Measurements from ENCODE around the gene COX7A2.

COX7A2 gene

GRCh38 chr6:75262716-75263400 is 19.3 kb upstream of the COX7A2 start:
- DNase-seq (ENCODE audit: low read depth in 2 of 2) = no peak
- H3K4me3 ChIP-seq (replicated peaks in 1 of 2; ENCODE audit: low read depth in 2 of 2, low read length in 2 of 2) = no peak overlapping the region
- no peak for TF ChIP-seq CTCF (IDR thresholded peaks at IDR 0.05; ENCODE audit: low read depth, low read length)

GRCh38 chr6:75261299-75261698 is 17.7 kb upstream of the COX7A2 start:
- no peak for DNase-seq (ENCODE audit: low read depth in 2 of 2)

DNA sequence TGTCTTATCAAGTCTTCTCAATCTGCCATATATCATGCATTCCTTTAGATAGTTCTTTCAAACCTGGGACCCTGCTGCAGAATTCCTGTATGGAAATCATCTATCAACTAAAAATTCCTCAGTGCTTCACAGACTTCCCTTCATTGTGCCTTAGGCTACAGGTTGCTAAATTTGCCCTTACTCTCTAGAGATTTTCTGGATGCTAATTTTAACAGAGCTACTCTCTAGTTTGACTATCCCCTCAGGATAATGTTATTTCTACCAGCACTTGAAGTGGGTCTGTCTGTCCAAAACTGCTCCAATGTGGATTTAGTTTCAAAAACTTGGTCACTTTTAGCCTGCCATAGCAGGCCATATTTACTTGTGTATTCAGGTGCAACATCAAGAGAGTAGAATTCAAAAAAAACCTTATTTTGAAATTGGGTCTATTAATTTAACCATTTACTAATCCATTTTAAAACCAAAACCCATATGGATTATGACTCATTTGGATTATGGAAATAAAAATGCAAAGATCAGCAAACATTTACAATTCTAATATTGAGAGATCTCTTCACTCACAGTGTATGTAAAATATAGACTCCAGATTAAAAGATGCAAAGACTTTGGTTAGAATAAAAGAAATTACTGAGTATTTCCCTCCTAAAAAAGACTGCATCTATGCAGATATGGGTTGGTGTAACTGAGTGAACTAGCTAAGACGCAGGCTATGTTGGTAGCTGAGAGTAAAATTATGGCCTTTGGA is 13.9 kb upstream of the COX7A2 start:
- H3K4me3 ChIP-seq (replicated peaks in 1 of 2; ENCODE audit: low read depth in 2 of 2, low read length in 2 of 2) = no peak overlapping the region
- no peak for DNase-seq (ENCODE audit: low read depth in 2 of 2)
- no peak for TF ChIP-seq CTCF (IDR thresholded peaks at IDR 0.05; ENCODE audit: low read depth, low read length)

More at GRCh38 chr6:75261299-75261698, 17.7 kb upstream of the COX7A2 start:
- no peak for TF ChIP-seq CTCF (IDR thresholded peaks at IDR 0.05; ENCODE audit: low read depth, low read length)
- no peak overlapping the region for H3K4me3 ChIP-seq (replicated peaks in 1 of 2; ENCODE audit: low read depth in 2 of 2, low read length in 2 of 2)

GRCh38 chr6:75250552-75250951 is 7.0 kb upstream of the COX7A2 start:
- no peak for TF ChIP-seq CTCF (IDR thresholded peaks at IDR 0.05; ENCODE audit: low read depth, low read length)
- DNase-seq (ENCODE audit: low read depth in 2 of 2) = no peak
- H3K4me3 ChIP-seq (replicated peaks in 1 of 2; ENCODE audit: low read depth in 2 of 2, low read length in 2 of 2) = no peak overlapping the region

DNA sequence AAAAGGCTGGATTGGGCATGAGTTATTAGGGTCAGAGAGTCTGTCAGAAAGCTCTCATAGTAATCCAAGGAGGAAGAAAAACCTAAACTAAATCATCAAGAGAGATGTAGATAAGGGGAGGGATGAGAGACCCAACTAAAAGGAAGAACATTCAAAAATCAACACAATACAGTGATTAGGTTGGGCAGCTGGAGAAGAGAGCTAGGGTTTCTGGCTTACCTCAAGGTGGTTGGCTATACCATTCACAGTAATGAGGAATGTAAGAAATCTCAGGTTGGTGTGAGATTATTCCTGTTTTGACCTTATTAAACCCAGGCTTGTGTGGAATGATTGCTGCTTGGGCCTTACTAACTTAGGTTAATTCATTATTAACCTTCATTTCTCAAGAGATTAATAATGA is 6.2 kb upstream of the COX7A2 start:
- H3K4me3 ChIP-seq (replicated peaks in 1 of 2; ENCODE audit: low read depth in 2 of 2, low read length in 2 of 2) = no peak overlapping the region
- DNase-seq (ENCODE audit: low read depth in 2 of 2) = no peak
- TF ChIP-seq CTCF (IDR thresholded peaks at IDR 0.05; ENCODE audit: low read depth, low read length) = no peak

GRCh38 chr6:75246386-75246785 is 2.8 kb upstream of the COX7A2 start:
- H3K4me3 ChIP-seq (replicated peaks in 1 of 2; ENCODE audit: low read depth in 2 of 2, low read length in 2 of 2) = no peak overlapping the region
- DNase-seq (ENCODE audit: low read depth in 2 of 2) = no peak
- TF ChIP-seq CTCF (IDR thresholded peaks at IDR 0.05; ENCODE audit: low read depth, low read length) = no peak
